ENCODE data around the gene NCBP3.
"Not testable (repeated sequence)": the region's sequence is repeated elsewhere in the genome, so short reads cannot be mapped to it uniquely, and the experiment has no call there.

The NCBP3 gene

GRCh38 chr17:3812284-3812683, 33.8 kb downstream of the NCBP3 start:
- no peak for DNase-seq (ENCODE audit: low read depth)

GRCh38 chr17:3810019-3810418, 36.0 kb downstream of the NCBP3 start:
- no peak for DNase-seq (ENCODE audit: low read depth)

- no peak for DNase-seq (ENCODE audit: low read depth)
These were observed 36.9 kb downstream of the NCBP3 start for GRCh38 chr17:3809135-3809534.

GRCh38 chr17:3808701-3809100, 37.3 kb downstream of the NCBP3 start:
- no peak for DNase-seq (ENCODE audit: low read depth)

GRCh38 chr17:3805581-3805980, 40.5 kb downstream of the NCBP3 start:
- DNase-seq (ENCODE audit: low read depth) = no peak

- no peak for DNase-seq (ENCODE audit: low read depth)
These were observed 41.5 kb downstream of the NCBP3 start for GRCh38 chr17:3804503-3804931.

- DNase-seq (ENCODE audit: low read depth) = no peak
These were observed 42.8 kb downstream of the NCBP3 start for GRCh38 chr17:3803308-3803640.

- no peak for DNase-seq (ENCODE audit: low read depth)
These were observed 43.4 kb downstream of the NCBP3 start for GRCh38 chr17:3802461-3803307.

GRCh38 chr17:3801792-3802191, 44.3 kb downstream of the NCBP3 start:
- DNase-seq (ENCODE audit: low read depth) = no peak

- DNase-seq (ENCODE audit: low read depth) = no peak
These were observed 44.7 kb downstream of the NCBP3 start for GRCh38 chr17:3801347-3801746.

GRCh38 chr17:3800362-3801271, 45.4 kb downstream of the NCBP3 start, which contains the start of gene ITGAE:
Gene ITGAE (minus strand): TSS chr17:3801188. CDS start chr17:3801144, 44 bp downstream.
- no peak for DNase-seq (ENCODE audit: low read depth)

GRCh38 chr17:3799181-3799945, 46.7 kb downstream of the NCBP3 start:
- DNase-seq (ENCODE audit: low read depth) = no peak

GRCh38 chr17:3798273-3799180, 47.5 kb downstream of the NCBP3 start:
- no peak for DNase-seq (ENCODE audit: low read depth)

GRCh38 chr17:3796822-3797170, 49.2 kb downstream of the NCBP3 start:
- peak; percentile 54 for DNase-seq (ENCODE audit: low read depth)

- DNase-seq (ENCODE audit: low read depth) = peak; percentile 86
These were observed 49.8 kb downstream of the NCBP3 start for GRCh38 chr17:3796110-3796821.

GRCh38 chr17:3795390-3796102, 50.5 kb downstream of the NCBP3 start:
- DNase-seq (ENCODE audit: low read depth) = no peak

- peak; percentile 66 for DNase-seq (ENCODE audit: low read depth)
These were observed 51.3 kb downstream of the NCBP3 start for GRCh38 chr17:3794557-3795389.

GRCh38 chr17:3794152-3794551, 51.9 kb downstream of the NCBP3 start:
- DNase-seq (ENCODE audit: low read depth) = not testable (repeated sequence)

GRCh38 chr17:3793258-3793657, 52.8 kb downstream of the NCBP3 start:
- not testable (repeated sequence) for DNase-seq (ENCODE audit: low read depth)
